IgD-negative memory B cell (primary cell): Measurements from ENCODE around the gene OOSP4A. TPM values are rescaled to one million over a fixed set of nuclear protein-coding genes. Genes with fewer than 3 reads are reported as not detected.

Source experiments
- H3K27ac Mint-ChIP-seq, 3 donors: one replicate each; pipeline ENCODE4 v1.8.0; 2020 to 2022; ENCODE audit warnings: mild to moderate bottlenecking in 3 of 3, mixed read lengths in 3 of 3, moderate library complexity in 1 of 3
- H3K27me3 Mint-ChIP-seq: one replicate; pipeline ENCODE4 v1.8.0; 2021; ENCODE audit warnings: mixed read lengths
- H3K36me3 Mint-ChIP-seq: one replicate; pipeline ENCODE4 v1.8.0; 2020; ENCODE audit warnings: mild to moderate bottlenecking, mixed read lengths
- H3K4me1 Mint-ChIP-seq, 3 donors: one replicate each; pipeline ENCODE4 v1.8.0; 2020 to 2022; ENCODE audit warnings: mixed read lengths in 3 of 3, mild to moderate bottlenecking in 1 of 3
- H3K4me3 Mint-ChIP-seq, 4 donors: one replicate each; pipeline ENCODE4 v1.8.0; 2020 to 2022; ENCODE audit warnings: mild to moderate bottlenecking in 4 of 4, mixed read lengths in 4 of 4, moderate library complexity in 3 of 4
- H3K9me3 Mint-ChIP-seq, 3 donors: one replicate each; pipeline ENCODE4 v1.8.0; 2020 to 2021; ENCODE audit warnings: mixed read lengths in 3 of 3, mild to moderate bottlenecking in 1 of 3
- polyA plus RNA-seq: library from polyadenylated mRNA; unstranded; fragments of 300-500 nt; fragmentation: Illumina TruSeq; gene quantifications from one replicate; pipeline ENCODE4 v1.2.3, GENCODE V29; 2021

The OOSP4A gene
- polyA plus RNA-seq, result not detected

DNA sequence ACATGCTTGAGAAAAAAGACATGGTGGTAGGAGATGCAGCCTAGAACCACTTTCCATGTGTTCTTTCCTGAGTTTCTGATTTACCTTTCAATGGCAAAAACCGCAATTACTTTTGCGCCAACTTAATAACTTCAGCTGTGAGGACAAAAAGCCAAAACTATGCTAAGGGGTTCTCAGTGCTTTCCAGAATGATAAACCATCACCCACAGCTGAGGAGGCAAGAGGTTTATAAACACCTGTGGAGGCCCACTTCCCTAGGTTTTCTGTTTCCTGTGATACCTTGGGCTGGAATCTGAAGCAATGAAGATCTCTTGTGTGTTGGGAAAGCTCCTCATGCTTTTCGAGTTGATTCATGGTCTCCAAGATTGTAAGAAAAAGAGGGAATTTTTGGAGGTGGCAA is at the start of gene OOSP4A:
TSS of gene OOSP4A (plus strand) at position 301 of the 400 bp plus-strand sequence. CDS start at position 301, 0 bp downstream.
- H3K9me3 Mint-ChIP-seq, result peaks cover 0 to 5% (median 0%) of the 10 kb centered on the region in 3 donors
- no peaks in the 10 kb centered on the region for H3K27me3 Mint-ChIP-seq
- no peaks in the 10 kb centered on the region for H3K36me3 Mint-ChIP-seq
- no peak within 1 kb of the TSS for H3K27ac Mint-ChIP-seq
- peak within 1 kb of the TSS in 1 of 4 donors; percentile 43 for H3K4me3 Mint-ChIP-seq
- no peaks in the 10 kb centered on the region for H3K4me1 Mint-ChIP-seq

DNA sequence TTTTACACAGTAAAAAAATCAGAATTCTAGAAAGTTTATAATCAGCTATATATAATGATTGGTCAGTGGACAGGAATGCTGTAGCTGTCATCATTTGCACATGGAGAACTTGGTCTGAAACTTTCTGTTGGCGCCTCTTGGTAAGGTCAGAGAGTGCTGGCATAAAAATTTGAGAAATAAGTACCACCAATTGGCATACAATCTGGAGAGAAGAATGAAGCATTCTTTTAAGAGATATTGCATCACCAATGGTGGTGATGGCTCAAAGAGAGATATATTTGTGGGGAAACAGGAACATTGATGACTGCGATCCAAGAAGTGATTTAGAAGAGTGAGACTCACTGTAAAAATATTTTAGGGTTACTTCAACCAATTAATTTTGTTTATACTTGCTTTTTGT is 45.4 kb upstream of the OOSP4A start:
- Mint-ChIP-seq H3K36me3 (no peaks in the 10 kb centered on the region), H3K27ac (no peak overlapping the region), H3K9me3 (peaks cover 2 to 33% (median 32%) of the 10 kb centered on the region in 3 donors), H3K4me3 (no peak overlapping the region), H3K27me3 (no peaks in the 10 kb centered on the region), H3K4me1 (no peaks in the 10 kb centered on the region)

GRCh38 chr11:59918987-59919589 is 44.7 kb upstream of the OOSP4A start:
- H3K27me3 Mint-ChIP-seq, result no peaks in the 10 kb centered on the region
- no peaks in the 10 kb centered on the region for H3K36me3 Mint-ChIP-seq
- H3K4me3 Mint-ChIP-seq, result no peak overlapping the region
- peaks cover 2 to 37% (median 32%) of the 10 kb centered on the region in 3 donors for H3K9me3 Mint-ChIP-seq
- H3K27ac Mint-ChIP-seq, result no peak overlapping the region
- H3K4me1 Mint-ChIP-seq, result no peaks in the 10 kb centered on the region

DNA sequence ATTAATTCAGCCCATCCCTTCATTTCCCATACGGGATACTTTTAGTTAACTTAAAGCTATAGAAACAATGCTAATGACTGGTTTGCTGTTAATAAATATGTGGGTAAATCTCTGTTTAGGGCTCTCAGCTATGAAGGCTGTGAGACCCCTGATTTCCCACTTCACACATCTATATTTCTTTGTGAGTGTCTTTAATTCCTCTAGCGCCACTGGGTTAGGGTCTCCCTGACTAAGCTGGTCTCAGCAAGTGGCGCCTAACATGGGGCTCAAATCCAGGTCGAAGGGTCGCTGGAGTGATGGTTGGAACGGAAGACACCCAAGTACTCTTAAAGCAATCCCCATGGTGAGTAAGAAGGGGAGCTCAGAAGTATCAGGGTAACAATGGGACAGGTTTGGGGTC is 40.0 kb upstream of the OOSP4A start:
- no peak overlapping the region for H3K27ac Mint-ChIP-seq
- H3K4me3 Mint-ChIP-seq, result no peak overlapping the region
- no peaks in the 10 kb centered on the region for H3K36me3 Mint-ChIP-seq
- H3K9me3 Mint-ChIP-seq, result peaks cover 2 to 46% (median 44%) of the 10 kb centered on the region in 3 donors
- peaks cover 3% of the 10 kb centered on the region for H3K27me3 Mint-ChIP-seq
- H3K4me1 Mint-ChIP-seq, result no peaks in the 10 kb centered on the region

DNA sequence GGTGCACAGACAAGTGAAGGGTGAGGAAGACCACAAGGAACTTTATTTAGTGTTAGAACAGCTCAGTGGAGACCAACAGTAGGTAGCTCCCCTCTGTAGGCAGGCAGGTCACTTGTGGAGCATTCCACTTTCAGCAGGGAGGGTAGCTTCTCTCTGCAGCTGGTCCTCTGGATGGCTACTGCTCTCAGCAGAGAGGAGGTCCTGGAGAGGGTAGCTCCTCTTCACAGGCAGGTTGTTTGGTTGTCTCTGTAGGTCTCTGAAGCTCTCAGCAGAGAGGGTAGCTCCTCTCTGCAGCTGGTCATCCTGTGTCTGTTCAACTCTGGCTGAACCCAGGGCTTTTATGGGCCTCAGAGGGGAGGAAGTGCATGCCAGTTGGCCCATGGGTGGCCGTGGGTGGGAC is 32.1 kb upstream of the OOSP4A start:
- H3K27me3 Mint-ChIP-seq, result peaks cover 3% of the 10 kb centered on the region
- no peak overlapping the region for H3K27ac Mint-ChIP-seq
- no peaks in the 10 kb centered on the region for H3K36me3 Mint-ChIP-seq
- H3K9me3 Mint-ChIP-seq, result peaks cover 0 to 18% (median 18%) of the 10 kb centered on the region in 3 donors
- no peak overlapping the region for H3K4me3 Mint-ChIP-seq
- no peaks in the 10 kb centered on the region for H3K4me1 Mint-ChIP-seq

DNA sequence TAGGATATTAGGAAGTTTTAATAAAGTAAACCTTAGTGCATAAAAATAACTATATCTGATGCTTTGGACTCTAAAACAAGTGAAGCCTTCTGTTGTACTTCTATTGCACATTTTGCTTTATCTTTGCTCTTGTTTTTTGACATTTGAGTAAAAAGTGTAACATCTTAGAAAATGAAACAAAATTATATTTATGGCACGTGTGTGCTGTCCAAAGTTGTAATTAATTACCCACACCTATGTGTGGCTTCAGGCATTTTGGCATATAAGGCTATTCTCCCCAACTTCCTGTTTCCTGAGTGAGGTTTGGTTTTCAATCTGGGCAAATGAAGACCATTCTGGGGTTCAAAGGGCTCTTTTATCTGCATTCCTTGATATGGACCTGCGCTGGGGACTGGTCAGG is 25.7 kb upstream of the OOSP4A start, which contains the start of gene OOSP1:
TSS of gene OOSP1 (plus strand) at position 301 of the 400 bp plus-strand sequence. CDS start at position 324, 23 bp downstream.
- H3K4me3 Mint-ChIP-seq, result no peak within 1 kb of the TSS
- peaks cover 0 to 9% (median 5%) of the 10 kb centered on the region in 3 donors for H3K9me3 Mint-ChIP-seq
- H3K27ac Mint-ChIP-seq, result peak within 1 kb of the TSS in 1 of 3 donors; percentile 74
- H3K4me1 Mint-ChIP-seq, result no peaks in the 10 kb centered on the region
- no peaks in the 10 kb centered on the region for H3K36me3 Mint-ChIP-seq
- H3K27me3 Mint-ChIP-seq, result peaks cover 5% of the 10 kb centered on the region

GRCh38 chr11:59938718-59939117 is 25.1 kb upstream of the OOSP4A start:
- peaks cover 5% of the 10 kb centered on the region for H3K27me3 Mint-ChIP-seq
- H3K4me1 Mint-ChIP-seq, result no peaks in the 10 kb centered on the region
- no peak overlapping the region for H3K27ac Mint-ChIP-seq
- peaks cover 0 to 9% (median 5%) of the 10 kb centered on the region in 3 donors for H3K9me3 Mint-ChIP-seq
- no peak overlapping the region for H3K4me3 Mint-ChIP-seq
- no peaks in the 10 kb centered on the region for H3K36me3 Mint-ChIP-seq

DNA sequence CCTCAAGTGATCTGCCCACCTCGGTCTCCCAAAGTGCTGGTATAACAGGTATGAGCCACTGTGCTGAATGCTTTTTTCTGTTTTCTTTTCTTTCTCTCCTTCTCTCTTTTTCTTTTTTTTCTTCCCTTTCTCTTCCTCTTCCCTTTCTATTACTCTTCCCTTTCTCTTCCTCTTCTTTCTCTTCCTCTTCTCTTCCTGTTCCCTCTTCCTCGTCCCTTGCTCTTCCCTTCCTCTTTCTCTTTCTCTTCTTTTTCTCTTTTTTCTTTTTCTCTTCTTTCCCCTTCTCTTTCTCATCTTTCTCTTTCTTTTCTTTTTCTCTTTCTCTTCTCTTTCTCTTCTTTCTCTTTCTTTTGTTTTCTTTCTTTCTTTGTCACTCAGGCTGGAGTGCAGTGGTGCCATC is 24.4 kb upstream of the OOSP4A start:
- H3K9me3 Mint-ChIP-seq, result peaks cover 0 to 9% (median 5%) of the 10 kb centered on the region in 3 donors
- peaks cover 5% of the 10 kb centered on the region for H3K27me3 Mint-ChIP-seq
- no peak overlapping the region for H3K4me3 Mint-ChIP-seq
- H3K36me3 Mint-ChIP-seq, result no peaks in the 10 kb centered on the region
- no peaks in the 10 kb centered on the region for H3K4me1 Mint-ChIP-seq
- peak overlapping the region in 1 of 3 donors; percentile 74 for H3K27ac Mint-ChIP-seq

- no peak overlapping the region for H3K4me3 Mint-ChIP-seq
- no peak overlapping the region for H3K27ac Mint-ChIP-seq
- no peaks in the 10 kb centered on the region for H3K4me1 Mint-ChIP-seq
- H3K9me3 Mint-ChIP-seq, result peaks cover 0 to 7% (median 5%) of the 10 kb centered on the region in 3 donors
- H3K36me3 Mint-ChIP-seq, result no peaks in the 10 kb centered on the region
- peaks cover 10% of the 10 kb centered on the region for H3K27me3 Mint-ChIP-seq
Observed at GRCh38 chr11:59941091-59941490, 22.7 kb upstream of the OOSP4A start.

GRCh38 chr11:59943997-59944714 is 19.7 kb upstream of the OOSP4A start:
- Mint-ChIP-seq H3K4me1 (no peaks in the 10 kb centered on the region), H3K4me3 (no peak overlapping the region), H3K27me3 (peaks cover 24% of the 10 kb centered on the region), H3K27ac (no peak overlapping the region), H3K36me3 (no peaks in the 10 kb centered on the region), H3K9me3 (peaks cover 0 to 12% (median 5%) of the 10 kb centered on the region in 3 donors)

GRCh38 chr11:59944720-59945119 is 19.1 kb upstream of the OOSP4A start:
- Mint-ChIP-seq H3K27me3 (peaks cover 24% of the 10 kb centered on the region), H3K4me1 (no peaks in the 10 kb centered on the region), H3K27ac (no peak overlapping the region), H3K4me3 (no peak overlapping the region), H3K9me3 (peaks cover 0 to 12% (median 5%) of the 10 kb centered on the region in 3 donors), H3K36me3 (no peaks in the 10 kb centered on the region)

DNA sequence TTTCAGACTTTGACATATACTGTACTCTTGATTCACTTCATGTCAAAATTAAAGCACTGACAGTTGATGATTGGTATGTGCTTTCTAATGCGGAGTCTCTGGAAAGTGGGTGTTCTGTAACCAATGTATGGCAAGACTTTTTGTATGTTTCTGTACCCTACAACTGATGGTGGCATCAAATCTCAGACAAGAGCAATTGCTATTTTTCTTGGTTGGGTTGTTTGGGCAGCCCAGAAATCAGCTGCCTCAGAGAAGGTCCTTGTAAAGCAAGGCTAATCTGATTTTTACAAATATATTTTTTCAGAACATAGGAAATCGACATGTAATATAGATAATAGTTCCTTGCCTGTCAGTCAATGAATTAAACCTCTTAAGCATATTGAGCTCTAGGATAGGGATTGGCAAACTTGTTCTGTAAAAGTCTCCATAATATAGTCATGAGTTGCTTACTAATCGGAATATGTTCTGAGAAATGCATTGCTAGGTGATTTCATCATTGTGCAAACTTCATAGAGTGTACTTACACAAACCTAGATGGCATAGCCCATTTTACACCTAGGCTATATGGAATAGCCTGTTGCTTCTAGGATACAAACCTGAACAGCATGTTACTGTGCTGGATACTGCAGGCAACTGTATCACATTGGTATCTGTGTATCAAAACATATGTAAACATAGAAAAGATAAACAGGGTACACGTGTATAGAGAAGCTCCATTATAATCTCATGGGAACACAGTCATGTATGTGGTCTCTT is 10.2 kb upstream of the OOSP4A start:
- H3K27ac Mint-ChIP-seq, result no peak overlapping the region
- H3K4me3 Mint-ChIP-seq, result no peak overlapping the region
- peaks cover 3% of the 10 kb centered on the region for H3K27me3 Mint-ChIP-seq
- H3K4me1 Mint-ChIP-seq, result no peaks in the 10 kb centered on the region
- H3K9me3 Mint-ChIP-seq, result no peaks in the 10 kb centered on the region
- H3K36me3 Mint-ChIP-seq, result peaks cover 2% of the 10 kb centered on the region

DNA sequence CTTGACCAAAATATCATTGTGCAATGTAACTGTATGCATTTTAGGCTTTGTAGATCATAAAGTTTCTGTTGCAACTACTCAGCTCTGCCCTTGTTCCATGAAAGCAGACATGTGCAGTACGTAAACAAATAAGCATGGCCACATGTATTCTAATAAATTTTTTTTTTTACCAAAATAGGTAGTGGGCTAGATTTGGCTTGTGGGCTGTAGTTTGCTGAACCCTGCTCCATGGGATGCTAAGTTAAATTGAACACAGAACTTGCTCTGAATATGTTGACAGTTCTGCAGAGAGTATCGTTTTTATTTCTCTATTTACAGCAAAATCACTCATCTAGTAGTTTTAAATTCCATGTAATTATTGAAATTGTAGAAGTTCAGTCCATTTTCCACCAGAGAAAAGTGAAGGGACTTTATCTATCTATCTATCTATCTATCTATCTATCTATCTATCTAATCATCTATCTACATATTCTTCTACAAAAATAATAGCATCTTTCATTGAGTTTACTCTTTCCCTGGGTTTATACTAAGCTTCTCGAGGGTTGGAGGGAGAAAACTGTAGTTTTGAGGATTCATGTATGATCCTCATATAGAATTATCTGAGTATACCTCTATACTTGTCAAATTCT is 9.5 kb upstream of the OOSP4A start:
- Mint-ChIP-seq H3K4me3 (no peak overlapping the region), H3K27me3 (no peaks in the 10 kb centered on the region), H3K4me1 (no peaks in the 10 kb centered on the region), H3K36me3 (peaks cover 2% of the 10 kb centered on the region), H3K9me3 (no peaks in the 10 kb centered on the region), H3K27ac (no peak overlapping the region)

DNA sequence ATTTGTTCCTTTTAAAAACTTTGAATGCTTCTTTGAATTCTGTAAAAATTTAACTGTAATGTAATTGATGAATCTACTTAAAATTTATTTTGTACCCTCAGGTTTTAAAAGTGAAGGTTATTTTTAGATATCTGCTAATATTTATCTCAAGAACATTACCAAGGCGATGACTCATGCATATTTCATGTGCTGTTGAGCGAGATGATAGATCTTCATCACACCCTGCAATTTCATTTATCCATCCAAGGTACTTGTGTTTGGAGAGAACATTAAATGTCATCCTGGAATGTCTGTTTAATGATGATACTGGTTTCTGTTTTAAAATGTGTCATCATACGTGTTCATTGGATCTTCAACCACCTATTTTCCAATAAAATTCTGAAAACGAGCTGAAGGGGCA is 6.7 kb upstream of the OOSP4A start:
- no peak overlapping the region for H3K4me3 Mint-ChIP-seq
- no peaks in the 10 kb centered on the region for H3K4me1 Mint-ChIP-seq
- H3K27me3 Mint-ChIP-seq, result no peaks in the 10 kb centered on the region
- no peaks in the 10 kb centered on the region for H3K36me3 Mint-ChIP-seq
- H3K27ac Mint-ChIP-seq, result no peak overlapping the region
- peaks cover 0 to 5% (median 0%) of the 10 kb centered on the region in 3 donors for H3K9me3 Mint-ChIP-seq
